HG03280 (cell line): ENCODE measurements around the gene PCDH9.
A peak's percentile ranks its signal among the peaks of the same experiment; 100 is the strongest.

Experiments used
- ATAC-seq: cut with Tn5 transposase; IDR thresholded peaks from one replicate; pipeline ENCODE4 v1.9.1; 2021; ENCODE audit warnings: mild to moderate bottlenecking, moderate library complexity; ENCODE audit not compliant: unreplicated experiment

The PCDH9 gene

GRCh38 chr13:66994097-66994496 is 236.0 kb downstream of the PCDH9 start:
- peak; percentile 87 for ATAC-seq

- ATAC-seq: no peak
Measured at GRCh38 chr13:66992719-66993118, 237.4 kb downstream of the PCDH9 start.

GRCh38 chr13:66992183-66992582 is 238.0 kb downstream of the PCDH9 start:
- ATAC-seq: no peak

- ATAC-seq: no peak
Measured at GRCh38 chr13:66984241-66984640, 245.9 kb downstream of the PCDH9 start.

- no peak for ATAC-seq
Measured at GRCh38 chr13:66981912-66982311, 248.2 kb downstream of the PCDH9 start.

GRCh38 chr13:66977161-66977560 is 253.0 kb downstream of the PCDH9 start:
- ATAC-seq: no peak

- ATAC-seq: no peak
Measured at GRCh38 chr13:66974889-66975288, 255.2 kb downstream of the PCDH9 start.

GRCh38 chr13:66974174-66974573 is 256.0 kb downstream of the PCDH9 start:
- no peak for ATAC-seq

GRCh38 chr13:66972659-66973058 is 257.5 kb downstream of the PCDH9 start:
- no peak for ATAC-seq

GRCh38 chr13:66971004-66971403 is 259.1 kb downstream of the PCDH9 start:
- no peak for ATAC-seq

GRCh38 chr13:66969291-66969690 is 260.8 kb downstream of the PCDH9 start:
- no peak for ATAC-seq

- no peak for ATAC-seq
Measured at GRCh38 chr13:66967811-66968597, 262.1 kb downstream of the PCDH9 start.

- ATAC-seq: no peak
Measured at GRCh38 chr13:66965181-66965580, 265.0 kb downstream of the PCDH9 start.

GRCh38 chr13:66962953-66963352 is 267.2 kb downstream of the PCDH9 start:
- no peak for ATAC-seq

- no peak for ATAC-seq
Measured at GRCh38 chr13:66958611-66959010, 271.5 kb downstream of the PCDH9 start.

- no peak for ATAC-seq
Measured at GRCh38 chr13:66952507-66952906, 277.6 kb downstream of the PCDH9 start.

- no peak for ATAC-seq
Measured at GRCh38 chr13:66951426-66951825, 278.7 kb downstream of the PCDH9 start.

- no peak for ATAC-seq
Measured at GRCh38 chr13:66950666-66951065, 279.5 kb downstream of the PCDH9 start.

- ATAC-seq: no peak
Measured at GRCh38 chr13:66948910-66949309, 281.2 kb downstream of the PCDH9 start.

- ATAC-seq: no peak
Measured at GRCh38 chr13:66943530-66943929, 286.6 kb downstream of the PCDH9 start.

GRCh38 chr13:66940113-66940512 is 290.0 kb downstream of the PCDH9 start:
- no peak for ATAC-seq

GRCh38 chr13:66937423-66937822 is 292.7 kb downstream of the PCDH9 start:
- no peak for ATAC-seq

- ATAC-seq: no peak
Measured at GRCh38 chr13:66933994-66934393, 296.1 kb downstream of the PCDH9 start.
